Caki2 (cell line): ENCODE measurements around the gene TPCN1. TPM values are rescaled to one million over a fixed set of nuclear protein-coding genes. Genes with fewer than 3 reads are reported as not detected.

ENCODE experiments used
- DNase-seq: peaks from one replicate; pipeline ENCODE4 v3.0.0-alpha.2; 2015; ENCODE audit warnings: low read depth
- in situ Hi-C: cut with HindIII; loops from 2 replicates; pipeline ENCODE4 v1.10.0; 2016; ENCODE audit warnings: low sequenced_read_pairs, low pct_unique_long_range_greater_than_20kb, mixed read lengths
- total RNA-seq: library from RNA; depleted of rRNA; stranded (reverse); fragments of >200 nt; shearing (Covaris generic); gene quantifications from 2 replicates; pipeline ENCODE4 v1.2.3, GENCODE V29; 2014; ENCODE audit warnings: low replicate concordance

TPCN1 gene
- total RNA-seq, 1 experiment from 2014 or later: 16.4 TPM

DNA sequence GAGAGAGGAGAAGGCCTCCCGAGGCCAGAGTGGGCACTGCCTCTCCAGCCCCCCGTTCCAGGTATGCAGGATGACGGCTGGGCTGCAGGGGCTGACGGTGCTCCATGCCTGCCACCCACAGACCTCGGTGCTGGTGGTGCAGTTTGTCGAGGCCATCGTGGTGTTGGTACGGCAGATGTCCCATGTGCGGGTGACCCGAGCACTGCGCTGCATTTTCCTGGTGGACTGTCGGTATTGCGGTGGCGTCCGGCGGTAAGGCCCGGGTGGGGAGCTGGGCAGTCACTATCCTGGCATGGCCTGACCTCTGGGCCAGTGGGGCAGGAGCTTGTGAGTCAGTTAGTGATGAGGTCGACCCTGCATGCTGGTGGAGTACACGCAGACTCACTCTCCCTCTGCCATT, 47.4 kb downstream of the TPCN1 start:
- in situ Hi-C loops: no loop called here
- no peak for DNase-seq

DNA sequence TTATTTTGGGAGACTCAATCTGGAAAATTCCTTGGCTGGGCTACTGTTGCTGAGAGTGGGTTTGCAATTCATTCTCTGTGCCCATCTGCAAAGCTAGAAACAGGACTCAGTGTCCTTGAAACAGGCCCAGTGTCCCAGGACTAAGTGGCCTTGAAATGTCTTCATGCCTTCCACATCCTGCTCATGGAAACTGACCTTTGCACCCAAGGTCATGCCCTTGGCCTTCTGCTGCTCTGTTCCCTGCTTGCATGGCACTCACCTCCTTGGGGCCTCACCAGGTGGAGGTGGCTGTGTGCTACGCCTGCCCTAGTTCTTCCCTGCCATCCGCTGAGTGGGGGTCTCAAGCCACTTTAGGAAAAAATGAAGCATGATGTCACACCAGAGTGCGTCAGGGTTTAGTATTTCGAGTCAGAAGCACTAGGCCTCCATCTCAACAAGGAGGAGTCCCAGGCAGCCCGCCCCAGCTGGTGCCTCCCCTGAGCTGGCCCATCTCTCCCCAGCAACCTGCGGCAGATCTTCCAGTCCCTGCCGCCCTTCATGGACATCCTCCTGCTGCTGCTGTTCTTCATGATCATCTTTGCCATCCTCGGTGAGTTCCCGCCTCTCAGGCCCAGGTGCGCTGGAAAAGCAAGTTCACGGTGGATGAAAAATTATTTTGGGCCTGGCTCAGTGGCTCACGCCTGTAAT, 48.1 kb downstream of the TPCN1 start:
- in situ Hi-C loops: no loop called here
- DNase-seq: no peak

DNA sequence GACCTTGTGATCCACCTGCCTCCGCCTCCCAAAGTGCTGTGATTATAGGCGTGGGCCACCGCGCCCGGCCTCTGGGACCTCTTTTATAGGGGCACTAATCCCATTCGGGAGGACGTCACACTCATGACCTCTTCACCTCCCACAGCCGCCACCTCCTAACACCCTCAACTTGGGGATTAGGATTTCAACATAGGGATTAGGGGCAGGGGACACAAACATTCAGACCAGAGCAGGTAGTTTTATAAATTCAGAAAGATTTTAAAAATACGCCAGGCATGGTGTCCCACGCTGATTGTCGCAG, 49.4 kb downstream of the TPCN1 start:
- in situ Hi-C loops: no loop called here
- DNase-seq: no peak

DNA sequence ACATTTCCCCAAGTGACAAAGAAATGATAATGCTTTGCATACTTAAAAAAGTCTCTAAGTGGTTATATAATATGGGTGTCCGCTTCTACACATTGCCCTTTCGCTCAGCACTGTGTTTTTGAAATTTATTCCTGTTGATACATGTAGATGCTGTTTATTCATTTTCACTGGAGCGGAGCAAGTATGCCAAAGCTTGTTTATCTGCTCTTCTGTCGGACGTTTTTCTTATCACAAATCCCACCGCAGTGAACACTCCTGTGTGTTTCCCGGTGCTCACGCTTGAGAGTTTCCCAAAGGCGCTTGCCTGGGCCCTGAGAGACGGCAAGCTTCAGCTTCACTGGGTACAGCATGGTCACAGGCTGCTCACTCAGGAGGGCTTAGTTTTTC, 50.2 kb downstream of the TPCN1 start:
- no peak for DNase-seq
- in situ Hi-C loops: no loop called here

DNA sequence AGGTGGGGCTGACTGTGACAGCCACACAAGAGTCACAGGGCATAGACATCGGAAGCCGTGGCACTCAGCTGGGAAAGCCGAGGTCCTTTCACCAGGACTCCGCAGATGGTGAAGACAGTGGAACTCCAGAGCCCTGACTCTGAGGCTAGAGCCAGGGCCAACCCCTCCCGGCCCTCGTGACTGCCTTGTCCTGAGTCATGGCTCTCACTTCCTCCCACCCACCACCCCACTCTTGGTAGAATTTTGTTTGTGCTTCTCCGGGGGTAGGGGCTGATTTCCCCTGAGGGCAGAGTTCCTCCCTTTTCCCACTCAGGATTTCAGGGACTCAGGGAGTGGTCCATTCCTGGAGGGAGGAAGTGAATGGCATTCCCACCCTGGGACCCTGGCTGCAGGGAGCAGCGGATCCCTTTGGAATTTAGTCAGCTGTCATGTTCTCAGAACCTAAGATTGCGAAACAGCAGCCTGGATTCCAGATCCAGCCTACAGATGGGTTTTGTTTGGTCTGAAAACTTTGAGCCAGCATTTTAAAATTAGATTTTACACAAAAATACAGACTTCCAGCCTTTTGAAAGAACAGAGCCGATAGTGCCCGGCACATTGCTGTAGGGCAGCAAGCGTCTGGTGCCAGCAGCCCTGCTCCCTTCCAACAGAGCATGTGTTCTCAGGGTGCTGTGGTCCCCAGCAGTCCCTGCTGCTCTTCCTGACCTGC, 50.7 kb downstream of the TPCN1 start:
- in situ Hi-C loops: no loop called here
- DNase-seq: no peak

DNA sequence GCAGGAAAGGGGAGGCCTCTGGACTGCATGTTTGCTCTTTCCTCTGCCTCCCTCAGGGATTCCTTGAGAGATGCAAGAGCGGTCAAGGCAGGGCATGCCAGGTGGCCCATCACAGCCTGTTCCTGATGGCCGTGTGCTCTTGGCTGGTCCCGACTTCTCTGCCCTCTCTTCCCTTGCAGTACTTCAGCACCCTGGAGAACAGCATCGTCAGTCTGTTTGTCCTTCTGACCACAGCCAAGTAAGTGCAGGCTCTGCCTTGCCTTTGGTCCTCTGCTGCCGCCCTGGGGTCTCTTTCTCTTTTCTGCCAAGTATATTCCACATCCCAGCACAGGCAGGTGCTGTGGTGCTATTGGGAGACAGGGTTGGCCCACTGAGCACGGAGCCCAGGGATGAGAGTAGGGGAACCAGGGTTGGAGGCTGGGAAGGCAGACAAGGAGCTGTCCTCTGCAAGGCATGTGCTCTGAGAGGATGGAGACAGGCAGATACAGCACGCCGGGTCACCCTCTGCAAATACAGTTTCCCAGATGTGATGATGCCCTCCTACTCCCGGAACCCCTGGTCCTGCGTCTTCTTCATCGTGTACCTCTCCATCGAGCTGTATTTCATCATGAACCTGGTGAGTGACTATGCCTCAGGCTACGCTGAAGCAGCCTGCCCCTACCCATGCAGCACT, 51.9 kb downstream of the TPCN1 start:
- DNase-seq: no peak
- in situ Hi-C loops: no loop called here

DNA sequence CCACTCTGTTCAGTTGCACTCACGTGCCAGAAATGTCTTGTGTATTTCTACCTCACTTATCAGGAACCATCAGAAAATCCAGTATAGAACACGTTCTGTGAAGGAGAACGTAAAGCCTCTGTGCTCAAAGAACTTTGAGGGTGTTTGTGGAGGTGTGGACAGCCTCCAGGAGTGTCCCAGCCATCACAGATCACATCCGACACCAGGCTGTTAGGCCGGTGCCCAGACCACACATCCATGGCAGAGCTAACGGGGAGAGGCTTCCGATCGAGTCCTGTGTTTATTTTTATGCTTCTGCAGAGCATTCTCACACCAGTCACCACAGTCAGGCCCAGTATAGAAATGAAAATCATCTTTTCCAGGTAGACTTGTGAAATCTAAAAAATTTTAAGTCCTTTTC, 53.6 kb downstream of the TPCN1 start:
- DNase-seq: no peak
- in situ Hi-C loops: no loop called here

DNA sequence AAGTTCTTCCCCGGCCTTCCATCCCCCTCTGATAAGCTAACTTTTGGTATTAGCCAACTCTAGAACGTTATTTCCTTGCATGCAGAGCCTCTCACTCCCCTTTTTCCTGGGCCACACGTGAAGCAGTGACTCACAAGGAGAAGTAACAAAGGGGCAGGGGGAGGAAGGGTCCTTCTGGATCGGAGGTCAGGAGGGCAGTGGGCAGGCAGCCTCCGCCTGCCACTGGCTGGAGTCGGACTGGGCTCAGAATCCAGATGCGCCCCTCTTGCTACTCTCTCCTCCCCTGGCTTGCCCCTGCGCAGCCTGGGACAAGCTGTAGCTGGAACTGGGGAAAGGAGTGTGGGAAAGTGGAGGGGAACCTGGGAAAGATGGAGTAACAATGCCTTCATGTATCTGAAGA, 55.0 kb downstream of the TPCN1 start:
- in situ Hi-C loops: no loop called here

DNA sequence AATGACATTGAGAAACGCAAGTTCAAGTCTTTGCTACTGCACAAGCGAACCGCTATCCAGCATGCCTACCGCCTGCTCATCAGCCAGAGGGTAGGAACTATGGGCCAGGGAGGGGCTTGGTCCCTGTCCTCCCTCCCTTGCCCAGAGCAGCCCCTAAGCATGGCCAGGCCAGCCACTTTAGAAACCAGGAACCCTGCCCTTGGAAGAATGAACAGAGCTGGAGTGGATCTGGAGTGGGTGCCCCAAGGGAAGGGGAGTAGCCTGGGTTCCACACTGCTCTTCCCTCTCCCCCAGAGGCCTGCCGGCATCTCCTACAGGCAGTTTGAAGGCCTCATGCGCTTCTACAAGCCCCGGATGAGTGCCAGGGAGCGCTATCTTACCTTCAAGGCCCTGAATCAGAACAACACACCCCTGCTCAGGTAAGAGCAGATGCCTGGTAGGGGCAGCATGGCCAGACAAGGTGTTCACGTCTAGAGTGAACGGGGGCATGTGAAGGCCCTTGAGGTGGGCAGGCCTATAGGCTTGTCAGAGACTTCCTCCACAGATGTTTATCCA, 55.8 kb downstream of the TPCN1 start:
- in situ Hi-C loops: no loop called here
- DNase-seq: no peak

More for the DNA sequence above, 55.0 kb downstream of the TPCN1 start:
- DNase-seq: no peak

DNA sequence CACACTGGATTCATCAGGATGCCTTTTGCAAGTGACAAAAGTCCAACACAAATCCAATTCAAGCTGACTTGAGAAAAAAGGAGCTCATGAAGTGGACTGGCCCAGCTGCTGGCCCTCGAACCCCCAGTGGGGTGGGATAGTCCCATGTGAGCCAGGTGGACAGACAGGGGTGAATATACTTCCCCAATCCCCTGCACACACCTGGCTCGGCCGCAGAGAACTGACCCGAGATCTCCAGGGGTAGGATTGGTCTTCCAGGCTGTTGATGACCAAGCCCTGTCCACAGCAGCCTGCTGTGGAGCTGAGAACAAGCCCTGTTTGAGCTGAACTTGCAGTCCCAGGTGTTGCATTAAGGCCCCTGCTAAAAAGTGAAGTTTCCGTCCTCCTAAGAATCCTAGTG, 56.2 kb downstream of the TPCN1 start:
- DNase-seq: no peak
- in situ Hi-C loops: no loop called here

DNA sequence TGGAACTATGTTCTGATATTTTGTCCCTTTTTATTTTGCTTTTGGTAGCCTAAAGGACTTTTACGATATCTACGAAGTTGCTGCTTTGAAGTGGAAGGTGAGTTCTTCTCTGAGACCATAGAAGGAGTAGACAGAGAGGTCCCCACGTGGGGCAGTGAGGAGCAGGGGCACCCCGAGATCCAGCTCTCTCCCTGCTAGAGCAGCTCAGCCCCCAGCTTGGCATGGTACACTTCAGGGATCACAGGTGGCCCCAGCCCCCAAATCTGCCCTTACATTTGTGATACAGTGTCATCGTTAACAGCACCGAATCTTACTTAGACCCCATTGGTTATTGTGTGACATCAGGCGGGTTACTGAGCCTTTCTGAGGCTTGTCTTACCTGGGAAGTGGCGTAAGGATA, 56.9 kb downstream of the TPCN1 start:
- DNase-seq: no peak
- in situ Hi-C loops: no loop called here

DNA sequence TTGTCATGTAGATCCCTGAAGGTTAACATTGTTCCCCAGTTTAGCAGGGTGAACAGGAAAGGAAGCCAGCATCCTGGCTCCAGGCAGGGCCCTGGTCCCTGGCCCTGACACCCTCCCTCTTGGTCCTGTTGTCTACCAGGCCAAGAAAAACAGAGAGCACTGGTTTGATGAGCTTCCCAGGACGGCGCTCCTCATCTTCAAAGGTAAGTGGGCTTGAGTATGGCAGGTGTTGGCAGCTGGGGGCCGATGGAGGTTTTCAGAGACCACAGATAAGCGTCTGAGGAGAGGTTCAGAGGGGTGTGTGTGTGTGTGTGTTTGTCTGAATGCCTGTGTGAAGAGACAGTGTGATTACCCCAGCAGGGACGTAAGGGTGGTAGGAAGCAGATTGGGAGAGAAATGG, 57.4 kb downstream of the TPCN1 start:
- DNase-seq: no peak
- in situ Hi-C loops: no loop called here

DNA sequence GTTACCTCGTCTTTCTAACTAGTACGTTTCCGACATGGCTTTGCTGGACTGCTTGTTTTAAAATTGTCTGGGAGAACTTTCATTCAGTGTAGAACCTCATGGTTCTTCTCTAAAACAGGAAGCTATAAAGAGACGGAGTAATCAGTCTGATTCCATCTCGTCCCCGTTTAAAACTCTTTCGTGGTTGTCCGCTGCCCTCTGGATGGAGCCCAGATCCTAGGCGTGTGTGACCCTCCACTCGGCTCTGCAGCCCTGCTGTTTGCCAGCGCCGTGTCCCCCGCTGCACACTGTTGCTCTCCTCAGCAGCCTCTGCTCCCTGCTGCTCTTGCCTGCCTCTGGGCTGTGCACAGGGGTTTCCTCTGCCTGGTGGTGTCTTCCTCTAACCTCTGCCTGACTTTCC, 63.5 kb downstream of the TPCN1 start:
- in situ Hi-C loops: no loop called here
- DNase-seq: no peak

DNA sequence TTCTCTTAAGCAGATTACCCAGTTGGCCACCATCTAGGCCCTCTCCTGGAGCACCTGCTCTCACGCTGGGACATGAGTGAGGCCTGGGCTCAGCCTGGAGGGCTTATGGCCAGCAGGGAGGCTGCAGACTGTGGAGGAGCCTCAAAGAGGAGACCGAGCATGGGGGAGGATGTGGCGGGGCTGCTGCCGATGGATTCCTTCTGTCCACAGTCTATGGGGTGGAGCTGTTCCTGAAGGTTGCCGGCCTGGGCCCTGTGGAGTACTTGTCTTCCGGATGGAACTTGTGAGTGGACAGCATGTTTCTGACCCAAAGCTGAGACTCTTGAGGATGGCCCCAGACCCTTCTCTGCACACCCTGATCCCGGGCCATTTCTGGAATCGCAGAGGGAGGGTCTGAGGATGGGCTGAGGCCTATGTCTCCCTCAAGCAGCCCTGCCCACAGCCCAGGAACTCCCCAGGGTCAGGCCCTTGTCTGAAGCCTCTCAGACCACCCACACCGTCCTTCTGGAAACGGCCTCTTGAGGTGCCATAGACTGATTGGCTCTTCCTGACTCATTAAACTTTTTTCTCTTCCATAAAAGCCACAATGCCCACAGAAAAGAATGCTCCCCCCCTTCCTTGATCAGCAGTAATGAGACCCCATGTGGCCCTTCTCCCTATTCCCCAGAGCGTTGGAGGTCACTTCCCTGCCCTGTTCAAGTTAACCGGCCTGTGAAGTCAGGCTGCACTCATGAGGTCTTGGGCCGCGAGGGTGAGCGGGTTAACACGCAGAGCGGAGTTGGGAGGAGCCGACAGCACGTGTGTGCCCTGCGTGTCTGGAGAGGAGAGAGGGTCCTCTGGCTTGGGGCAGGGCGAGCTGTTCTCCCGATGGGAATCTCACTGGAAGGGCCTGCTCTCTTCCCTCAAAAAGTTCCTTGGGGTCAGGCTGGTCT, 64.7 kb downstream of the TPCN1 start:
- no peak for DNase-seq
- in situ Hi-C loops: no loop called here

DNA sequence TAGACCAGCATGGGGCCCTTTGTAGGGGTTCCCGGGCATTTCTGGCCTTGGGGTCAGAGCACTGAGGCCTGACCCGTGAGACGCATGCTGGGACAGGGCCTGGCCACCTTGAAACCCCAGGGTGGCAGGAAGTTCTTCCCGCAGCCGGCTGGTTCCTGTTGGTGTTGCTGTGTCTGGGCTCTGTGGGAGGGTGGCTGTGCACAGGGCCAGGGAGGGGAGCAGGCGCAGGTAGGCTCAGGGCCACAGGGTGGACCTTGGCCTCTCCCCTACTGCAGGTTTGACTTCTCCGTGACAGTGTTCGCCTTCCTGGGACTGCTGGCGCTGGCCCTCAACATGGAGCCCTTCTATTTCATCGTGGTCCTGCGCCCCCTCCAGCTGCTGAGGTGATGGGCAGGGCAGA, 65.4 kb downstream of the TPCN1 start:
- no peak for DNase-seq
- in situ Hi-C loops: no loop called here

DNA sequence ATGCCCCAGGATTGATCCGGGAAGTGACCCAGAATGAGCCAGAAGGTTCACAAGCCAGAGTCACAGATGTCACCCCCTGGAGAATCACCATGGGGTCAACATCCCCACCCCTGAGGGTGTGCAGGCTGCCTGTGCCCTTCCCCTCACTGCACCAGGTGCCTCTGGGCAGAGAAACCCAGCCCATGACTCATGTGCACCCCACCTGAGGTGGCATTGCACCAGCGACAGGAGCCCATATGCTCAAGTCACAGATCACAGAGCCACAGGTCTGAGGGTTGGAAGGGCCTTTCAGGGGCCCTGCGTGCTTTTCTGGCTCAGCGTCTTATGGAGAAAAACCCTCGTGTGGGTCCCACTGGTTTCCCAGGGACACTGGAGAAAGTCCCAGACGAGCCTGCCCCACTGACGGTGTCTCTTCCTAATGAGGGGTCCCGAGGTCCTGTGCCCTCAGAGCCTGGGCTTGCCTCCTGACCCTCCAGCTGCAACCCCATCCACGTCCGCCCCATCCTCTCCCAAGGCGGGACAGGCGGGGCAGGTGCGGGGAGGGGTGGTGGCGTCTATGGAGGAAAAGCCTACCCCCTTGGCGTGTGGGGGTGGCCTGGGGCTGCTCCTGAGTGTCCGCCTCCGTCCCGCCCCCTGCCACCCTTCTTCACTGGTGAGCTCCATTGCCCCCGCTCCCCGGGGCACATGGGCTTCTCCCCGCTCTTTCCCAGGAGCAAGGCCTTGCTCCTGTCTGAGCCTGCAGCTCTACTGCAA, 66.1 kb downstream of the TPCN1 start:
- in situ Hi-C loops: no loop called here
- DNase-seq: no peak

DNA sequence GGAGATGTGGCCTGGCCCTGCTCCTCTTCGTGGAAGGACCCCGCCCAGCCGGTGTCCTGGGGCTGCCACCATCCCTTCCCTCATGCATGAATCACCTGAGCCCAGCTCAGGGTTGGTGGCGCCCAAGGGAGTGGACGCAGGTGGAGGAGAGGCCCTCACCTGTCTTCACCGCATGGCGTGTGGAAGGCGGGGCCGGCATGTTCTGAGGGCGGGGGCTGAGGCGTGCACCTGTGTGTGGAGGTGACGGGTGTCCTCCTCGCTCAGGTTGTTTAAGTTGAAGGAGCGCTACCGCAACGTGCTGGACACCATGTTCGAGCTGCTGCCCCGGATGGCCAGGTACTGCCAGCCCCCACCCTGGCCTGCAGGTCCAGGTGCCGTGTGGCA, 66.6 kb downstream of the TPCN1 start:
- DNase-seq: no peak
- in situ Hi-C loops: no loop called here

DNA sequence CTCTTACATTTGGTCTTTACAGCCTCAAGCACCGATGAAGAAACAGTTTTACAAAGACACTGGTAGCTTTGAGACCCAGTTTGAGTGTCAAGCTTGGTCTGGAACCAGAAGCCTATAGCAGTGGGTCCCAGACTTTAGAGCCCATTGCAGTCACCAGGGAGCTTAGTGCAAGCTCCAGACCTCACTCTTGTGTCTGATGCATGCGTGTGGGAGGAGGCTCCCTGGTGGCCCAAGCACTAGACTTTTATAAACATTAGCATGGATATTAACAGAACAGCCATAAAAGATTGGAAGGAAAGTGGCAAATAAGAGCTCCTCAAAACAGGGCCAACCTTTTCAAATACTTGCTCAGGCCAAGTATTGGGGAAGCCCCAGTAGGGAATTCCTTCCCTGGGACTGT, 68.1 kb downstream of the TPCN1 start:
- in situ Hi-C loops: no loop called here
- no peak for DNase-seq
